Lower leg skin (tissue), 3 donors: ENCODE measurements around the gene OTOGL.

Experiments used
- CTCF ChIP-seq, 3 donors: fragments of 450-650 bp; IDR thresholded peaks; one replicate each; pipeline ENCODE4 v1.5.1; 2016; ENCODE audit warnings: antibody characterized with exemption in 3 of 3, mild to moderate bottlenecking in 3 of 3, moderate library complexity in 2 of 3
- POLR2A ChIP-seq, 2 donors: fragments of 450-650 bp; IDR thresholded peaks; one replicate each; pipeline ENCODE4 v1.6.1; 2016 to 2017; ENCODE audit warnings: antibody characterized with exemption in 2 of 2, mild to moderate bottlenecking in 1 of 2, moderate library complexity in 1 of 2

GRCh38 chr12:80176706-80177105, 77.4 kb downstream of the OTOGL start:
- TF ChIP-seq CTCF (IDR thresholded peaks at IDR 0.05) (no peak), POLR2A (IDR thresholded peaks at IDR 0.05) (no peak)
